K562 (cell line): ENCODE results near the gene CDC123. TPM values are rescaled to one million over a fixed set of nuclear protein-coding genes. Genes with fewer than 3 reads are reported as not detected.

ENCODE experiments used
- CHD1 ChIP-seq: fragments of 200-600 bp; sonication (generic); IDR thresholded peaks from one replicate; pipeline ENCODE4 v1.6.1; 2012; ENCODE audit warnings: mild to moderate bottlenecking, moderate library complexity, low read length, inconsistent platforms
- EHMT2 ChIP-seq: fragments of 450-650 bp; IDR thresholded peaks from 2 replicates; pipeline ENCODE4 v1.6.1; 2018; ENCODE audit warnings: antibody characterized with exemption
- ELF4 ChIP-seq: fragments of 450-650 bp; formaldehyde crosslinking; IDR thresholded peaks from 2 replicates; pipeline ENCODE4 v1.4.0; 2022; ENCODE audit warnings: missing genetic modification characterization
- ETV6 ChIP-seq, 3 experiments: fragments of 150-350 bp in 1 of 3; sonication (generic) in 1 of 3; formaldehyde crosslinking in 1 of 3; IDR thresholded peaks; 2 replicates each; pipeline versions ENCODE4 v1.6.1 to v1.8.0; 2014 to 2022; ENCODE audit warnings: borderline replicate concordance in 2 of 3, low read depth in 2 of 3, antibody characterized with exemption in 1 of 3, low read length in 1 of 3, mild to moderate bottlenecking in 1 of 3, missing genetic modification reagents in 1 of 3
- GATAD2A ChIP-seq: fragments of 450-650 bp; IDR thresholded peaks from 2 replicates; pipeline ENCODE4 v1.6.1; 2017
- HDGF ChIP-seq: fragments of 450-650 bp; IDR thresholded peaks from 2 replicates; pipeline ENCODE4 v1.6.1; 2016
- HEY1 ChIP-seq: fragments of 250-450 bp; sonication (Bioruptor Pico); IDR thresholded peaks from 2 replicates; pipeline ENCODE4 v1.5.0; 2020; ENCODE audit warnings: mild to moderate bottlenecking, moderate library complexity, borderline replicate concordance
- HNRNPK ChIP-seq: fragments of 200-400 bp; formaldehyde crosslinking; IDR thresholded peaks from one replicate; pipeline ENCODE4 v1.6.1; 2018; ENCODE audit warnings: mild to moderate bottlenecking, low read depth, low read length; ENCODE audit not compliant: poor library complexity, severe bottlenecking
- HOMEZ ChIP-seq: fragments of 250-450 bp; sonication (Bioruptor Pico); IDR thresholded peaks from 2 replicates; pipeline ENCODE4 v1.4.0; 2020; ENCODE audit warnings: mild to moderate bottlenecking, moderate library complexity
- KDM5B ChIP-seq: fragments of 200-600 bp; sonication (generic); IDR thresholded peaks from 2 replicates; pipeline ENCODE4 v1.6.1; 2012; ENCODE audit warnings: low read depth, mild to moderate bottlenecking, moderate library complexity, low read length, control low read depth, inconsistent platforms; ENCODE audit not compliant: insufficient replicate concordance
- MTA1 ChIP-seq: fragments of 450-650 bp; IDR thresholded peaks from 2 replicates; pipeline ENCODE4 v1.6.1; 2017; ENCODE audit warnings: borderline replicate concordance
- PRMT5 ChIP-seq: sonication (generic); formaldehyde crosslinking; IDR thresholded peaks from 2 replicates; pipeline ENCODE4 v1.5.0; 2020; ENCODE audit warnings: missing genetic modification reagents
- RERE ChIP-seq: sonication (generic); formaldehyde crosslinking; IDR thresholded peaks from 2 replicates; pipeline ENCODE4 v1.8.0; 2023; ENCODE audit warnings: missing genetic modification reagents, mild to moderate bottlenecking, borderline replicate concordance
- TAF9B ChIP-seq: fragments of 450-650 bp; IDR thresholded peaks from 2 replicates; pipeline ENCODE4 v1.6.1; 2018; ENCODE audit warnings: mild to moderate bottlenecking; ENCODE audit not compliant: partially characterized antibody
- ZNF707 ChIP-seq: fragments of 250-450 bp; sonication (Bioruptor Pico); conservative IDR thresholded peaks from 2 replicates; pipeline ENCODE4 v1.8.0; 2022; ENCODE audit warnings: inconsistent platforms, mild to moderate bottlenecking, moderate library complexity
- ZSCAN32 ChIP-seq: fragments of 450-650 bp; formaldehyde crosslinking; IDR thresholded peaks from 2 replicates; pipeline ENCODE4 v1.4.0; 2020; ENCODE audit warnings: mild to moderate bottlenecking, moderate library complexity
- polyA plus RNA-seq, 8 experiments: library from polyadenylated mRNA; depleted of rRNA in 4 of 8; stranded (reverse) in 5 of 8; unstranded in 3 of 8; fragments of >200 nt; fragmentation: Nextera tagmentation in 2 of 8; fragmentation: Illumina TruSeq in 1 of 8; extraction: Ambion mirVana in 2 of 8; extraction: Trizol in 1 of 8; gene quantifications; 2 replicates each; pipeline versions ENCODE4 v1.2.1 to v1.2.3, GENCODE V29; 2011 to 2014; ENCODE audit warnings: inconsistent platforms in 1 of 8, missing spikeins in 1 of 8
- total RNA-seq, 7 experiments: library from RNA; depleted of rRNA in 6 of 7; stranded (reverse); fragments of >200 nt in 6 of 7; fragmentation: Illumina TruSeq in 2 of 7; extraction: Trizol in 2 of 7; gene quantifications; 2 replicates each; pipeline versions ENCODE4 v1.2.1 to v1.2.3, GENCODE V29; 2011 to 2021; ENCODE audit warnings: low replicate concordance in 1 of 7
- TF ChIP-seq, protein P1 (sequence below): fragments of 250-450 bp; sonication (Bioruptor Pico); IDR thresholded peaks from 2 replicates; pipeline ENCODE4 v1.8.0; 2022; ENCODE audit warnings: moderate library complexity, mild to moderate bottlenecking, inconsistent platforms
- TF ChIP-seq, protein P2 (sequence below): fragments of 450-650 bp; IDR thresholded peaks from 2 replicates; pipeline ENCODE4 v1.6.1; 2016; ENCODE audit warnings: low read depth, mild to moderate bottlenecking, moderate library complexity

CDC123 gene
- total and polyA plus RNA-seq, 9 of the 15 experiments (the other 6 are each of a cell fraction or from before 2014, with no cell fraction given) = 137 to 288 (median 175) TPM

GRCh38 chr10:12195603-12196506 is at the start of gene CDC123, which contains the start of gene NUDT5 (continued):
- TF ChIP-seq ZSCAN32 (CRISPR knock-in tag) (no peak), MTA1 (0 out of 2 replicates have a peak, but pooled peaks have one; percentile 15), EHMT2 (peak; percentile 82), ZNF707 (CRISPR knock-in tag) (no peak), ELF4 (CRISPR knock-in tag) (no peak), HNRNPK (no peak), HOMEZ (no peak), RERE (CRISPR knock-in tag) (no peak), KDM5B (peak; percentile 84), HEY1 (CRISPR knock-in tag) (no peak), ETV6 (IDR thresholded peaks at IDR 0.05; ENCODE audit: borderline replicate concordance in 1 of 2, low read depth in 2 of 2, low read length in 1 of 2) (0 out of 4 replicates have a peak, but pooled peaks of 1 of the 2 experiments have one; percentile 23), ETV6 (CRISPR knock-in tag; IDR thresholded peaks at IDR 0.05; ENCODE audit: borderline replicate concordance) (no peak), HDGF (no peak), PRMT5 (CRISPR knock-in tag) (no peak), CHD1 (no peak), GATAD2A (no peak), TAF9B (peak; percentile 88)
- TF ChIP-seq, protein P1, sequence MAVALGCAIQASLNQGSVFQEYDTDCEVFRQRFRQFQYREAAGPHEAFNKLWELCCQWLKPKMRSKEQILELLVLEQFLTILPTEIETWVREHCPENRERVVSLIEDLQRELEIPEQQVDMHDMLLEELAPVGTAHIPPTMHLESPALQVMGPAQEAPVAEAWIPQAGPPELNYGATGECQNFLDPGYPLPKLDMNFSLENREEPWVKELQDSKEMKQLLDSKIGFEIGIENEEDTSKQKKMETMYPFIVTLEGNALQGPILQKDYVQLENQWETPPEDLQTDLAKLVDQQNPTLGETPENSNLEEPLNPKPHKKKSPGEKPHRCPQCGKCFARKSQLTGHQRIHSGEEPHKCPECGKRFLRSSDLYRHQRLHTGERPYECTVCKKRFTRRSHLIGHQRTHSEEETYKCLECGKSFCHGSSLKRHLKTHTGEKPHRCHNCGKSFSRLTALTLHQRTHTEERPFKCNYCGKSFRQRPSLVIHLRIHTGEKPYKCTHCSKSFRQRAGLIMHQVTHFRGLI (CRISPR knock-in tag) = no peak
- TF ChIP-seq, protein P2, sequence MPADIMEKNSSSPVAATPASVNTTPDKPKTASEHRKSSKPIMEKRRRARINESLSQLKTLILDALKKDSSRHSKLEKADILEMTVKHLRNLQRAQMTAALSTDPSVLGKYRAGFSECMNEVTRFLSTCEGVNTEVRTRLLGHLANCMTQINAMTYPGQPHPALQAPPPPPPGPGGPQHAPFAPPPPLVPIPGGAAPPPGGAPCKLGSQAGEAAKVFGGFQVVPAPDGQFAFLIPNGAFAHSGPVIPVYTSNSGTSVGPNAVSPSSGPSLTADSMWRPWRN = no peak
